OCI-LY7 (cell line): ENCODE measurements around the gene GARIN5B. TPM values are rescaled to one million over a fixed set of nuclear protein-coding genes. Genes with fewer than 3 reads are reported as not detected.

ENCODE experiments used
- BruUV-seq: library from RNA; stranded (reverse); fragments of 400-500 nt; replicated peaks from 2 replicates; lab custom pipeline; 2021; lab: Mats Ljungman, UMichigan
- CTCF ChIA-PET: fragments of 300-600 bp; sonication (Branson Sonifier 250); formaldehyde crosslinking; loops from one replicate; lab custom pipeline; 2022; ENCODE audit warnings: antibody characterized with exemption; ENCODE audit not compliant: unreplicated experiment; lab: Charles Lee
- POLR2A ChIA-PET: fragments of 300-600 bp; sonication (Branson Sonifier 250); formaldehyde crosslinking; loops from one replicate; lab custom pipeline; 2022; ENCODE audit warnings: antibody characterized with exemption; lab: Charles Lee
- DNase-seq: peaks from one replicate; pipeline ENCODE4 v3.0.0-alpha.2; 2015; ENCODE audit warnings: low spot score
- H2AFZ ChIP-seq: fragments of 200-600 bp; sonication (generic), shearing (Covaris generic); 2 replicates; pipeline ENCODE4 v1.6.1; 2014; ENCODE audit warnings: mild to moderate bottlenecking, antibody characterized with exemption, low read length, moderate library complexity
- H3K27ac ChIP-seq: fragments of 200-600 bp; sonication (generic); 2 replicates; pipeline ENCODE4 v1.5.1; 2014; ENCODE audit warnings: mixed run types, low read depth, mild to moderate bottlenecking, moderate library complexity, low read length, inconsistent platforms; ENCODE audit not compliant: poor library complexity, severe bottlenecking
- H3K36me3 ChIP-seq: fragments of 200-600 bp; sonication (generic); 2 replicates; pipeline ENCODE4 v1.6.1; 2014; ENCODE audit warnings: mild to moderate bottlenecking, antibody characterized with exemption, low read length, moderate library complexity, mixed read lengths; ENCODE audit not compliant: insufficient read depth
- H3K4me1 ChIP-seq: fragments of 200-600 bp; sonication (generic); 2 replicates; pipeline ENCODE4 v1.5.1; 2014; ENCODE audit warnings: mild to moderate bottlenecking, low read length; ENCODE audit not compliant: insufficient read depth, poor library complexity, severe bottlenecking
- H3K4me2 ChIP-seq: fragments of 200-600 bp; sonication (generic); 2 replicates; pipeline ENCODE4 v1.6.1; 2014; ENCODE audit warnings: mild to moderate bottlenecking, low read length
- H3K4me3 ChIP-seq: fragments of 200-600 bp; sonication (generic); 2 replicates; pipeline ENCODE4 v1.5.1; 2014; ENCODE audit warnings: mild to moderate bottlenecking, low read depth, low read length; ENCODE audit not compliant: poor library complexity, severe bottlenecking
- H3K79me2 ChIP-seq: fragments of 200-600 bp; sonication (generic); 2 replicates; pipeline ENCODE4 v1.6.1; 2016; ENCODE audit warnings: low read depth, mild to moderate bottlenecking, low read length, moderate library complexity, mixed read lengths; ENCODE audit not compliant: insufficient read depth
- H3K9me2 ChIP-seq: fragments of 200-600 bp; sonication (generic); 2 replicates; pipeline ENCODE4 v1.6.1; 2016; ENCODE audit warnings: mild to moderate bottlenecking, low read length, mixed read lengths; ENCODE audit not compliant: insufficient read depth
- H3K9me3 ChIP-seq: fragments of 200-600 bp; sonication (generic); 2 replicates; pipeline ENCODE4 v1.6.1; 2014; ENCODE audit warnings: mild to moderate bottlenecking, mixed run types, low read length, mixed read lengths
- H4K20me1 ChIP-seq: fragments of 200-600 bp; sonication (generic); 2 replicates; pipeline ENCODE4 v1.6.1; 2014; ENCODE audit warnings: mild to moderate bottlenecking, antibody characterized with exemption, low read length, moderate library complexity, mixed read lengths; ENCODE audit not compliant: insufficient read depth
- EZH2phosphoT487 ChIP-seq: fragments of 200-600 bp; sonication (generic); IDR thresholded peaks from 2 replicates; pipeline ENCODE4 v1.6.1; 2018; ENCODE audit warnings: low read depth, borderline replicate concordance, mild to moderate bottlenecking, mixed run types, antibody characterized with exemption, low read length, moderate library complexity, mixed read lengths
- intact Hi-C: fragments of 100-400 bp; cut with micrococcal nuclease; formaldehyde crosslinking; loops from one replicate; pipeline ENCODE4 v1.10.0; 2022; ENCODE audit not compliant: unreplicated experiment
- total RNA-seq, 2 experiments: library from RNA; depleted of rRNA in 1 of 2; stranded (reverse); fragments of >200 nt in 1 of 2; shearing (Covaris generic) in 1 of 2; gene quantifications; 2 replicates each; pipeline ENCODE4 v1.2.3, GENCODE V29; 2014 to 2022
- TF ChIP-seq, protein P1 (sequence below): fragments of 200-600 bp; sonication (generic); conservative IDR thresholded peaks from 2 replicates; pipeline ENCODE4 v1.5.1; 2014; ENCODE audit warnings: mild to moderate bottlenecking, antibody characterized with exemption, low read length, moderate library complexity, mixed read lengths

GARIN5B gene
- total RNA-seq, 2 experiments from 2014 or later: not detected

DNA sequence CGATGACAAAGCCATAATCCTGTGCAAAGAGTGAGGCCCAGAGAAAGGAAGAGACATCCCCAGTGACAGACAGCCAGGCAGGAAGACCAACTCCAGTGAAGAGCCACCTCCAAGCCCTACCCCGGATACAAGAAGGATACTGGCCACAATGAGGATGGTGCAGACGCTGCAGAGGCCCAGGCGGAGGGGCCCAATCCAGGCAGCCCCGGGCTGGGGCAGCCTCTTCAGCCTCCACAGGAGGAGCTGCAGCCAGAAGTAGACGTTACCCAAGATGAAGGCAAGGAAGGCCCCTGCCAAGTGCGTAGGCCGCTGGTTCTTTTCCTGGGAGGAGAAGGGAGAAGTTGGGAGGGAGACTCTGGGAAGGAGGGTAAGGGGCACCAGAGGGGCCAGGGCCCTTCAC lies 46.4 kb downstream of the GARIN5B start:
- TF ChIP-seq, protein P1, sequence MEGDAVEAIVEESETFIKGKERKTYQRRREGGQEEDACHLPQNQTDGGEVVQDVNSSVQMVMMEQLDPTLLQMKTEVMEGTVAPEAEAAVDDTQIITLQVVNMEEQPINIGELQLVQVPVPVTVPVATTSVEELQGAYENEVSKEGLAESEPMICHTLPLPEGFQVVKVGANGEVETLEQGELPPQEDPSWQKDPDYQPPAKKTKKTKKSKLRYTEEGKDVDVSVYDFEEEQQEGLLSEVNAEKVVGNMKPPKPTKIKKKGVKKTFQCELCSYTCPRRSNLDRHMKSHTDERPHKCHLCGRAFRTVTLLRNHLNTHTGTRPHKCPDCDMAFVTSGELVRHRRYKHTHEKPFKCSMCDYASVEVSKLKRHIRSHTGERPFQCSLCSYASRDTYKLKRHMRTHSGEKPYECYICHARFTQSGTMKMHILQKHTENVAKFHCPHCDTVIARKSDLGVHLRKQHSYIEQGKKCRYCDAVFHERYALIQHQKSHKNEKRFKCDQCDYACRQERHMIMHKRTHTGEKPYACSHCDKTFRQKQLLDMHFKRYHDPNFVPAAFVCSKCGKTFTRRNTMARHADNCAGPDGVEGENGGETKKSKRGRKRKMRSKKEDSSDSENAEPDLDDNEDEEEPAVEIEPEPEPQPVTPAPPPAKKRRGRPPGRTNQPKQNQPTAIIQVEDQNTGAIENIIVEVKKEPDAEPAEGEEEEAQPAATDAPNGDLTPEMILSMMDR: no peak
- no TSS peak for BruUV-seq
- Histone ChIP-seq H3K9me3 (no peaks in the 10 kb centered on the region), H3K4me3 (no peak overlapping the region), H3K9me2 (no peaks in the 10 kb centered on the region), H2AFZ (no peak overlapping the region), H3K27ac (no peak overlapping the region), H3K4me1 (no peaks in the 10 kb centered on the region), H3K79me2 (no peaks in the 10 kb centered on the region), H3K4me2 (no peak overlapping the region), H3K36me3 (no peaks in the 10 kb centered on the region), H4K20me1 (no peaks in the 10 kb centered on the region)
- DNase-seq: no peak
- intact Hi-C loops: no loop called here
- CTCF ChIA-PET: no interaction called here
- POLR2A ChIA-PET: interaction anchor here (0.6 kb wide), 1 partner anchor 9 kb away, joined by 3 read pairs; no protein-coding TSS in a partner anchor

- H3K4me2 ChIP-seq: no peak overlapping the region
- H3K9me3 ChIP-seq: no peaks in the 10 kb centered on the region
- intact Hi-C loops: no loop called here
- H3K9me2 ChIP-seq: no peaks in the 10 kb centered on the region
- H3K79me2 ChIP-seq: no peaks in the 10 kb centered on the region
- no peaks in the 10 kb centered on the region for H3K36me3 ChIP-seq
- TF ChIP-seq EZH2phosphoT487: no peak
- TF ChIP-seq, protein P1: no peak
- no peak overlapping the region for H3K27ac ChIP-seq
- ChIA-PET CTCF (interaction anchor here (0.6 kb wide), 1 partner anchor 23 kb away, joined by 4 read pairs; no protein-coding TSS in a partner anchor), POLR2A (no interaction called here)
- H3K4me1 ChIP-seq: peaks cover 5% of the 10 kb centered on the region
- no peak overlapping the region for H3K4me3 ChIP-seq
- no peak for DNase-seq
- BruUV-seq: no TSS peak
- no peaks in the 10 kb centered on the region for H4K20me1 ChIP-seq
- H2AFZ ChIP-seq: no peak overlapping the region
These were observed 47.0 kb downstream of the GARIN5B start for GRCh38 chr19:55315956-55316525.

DNA sequence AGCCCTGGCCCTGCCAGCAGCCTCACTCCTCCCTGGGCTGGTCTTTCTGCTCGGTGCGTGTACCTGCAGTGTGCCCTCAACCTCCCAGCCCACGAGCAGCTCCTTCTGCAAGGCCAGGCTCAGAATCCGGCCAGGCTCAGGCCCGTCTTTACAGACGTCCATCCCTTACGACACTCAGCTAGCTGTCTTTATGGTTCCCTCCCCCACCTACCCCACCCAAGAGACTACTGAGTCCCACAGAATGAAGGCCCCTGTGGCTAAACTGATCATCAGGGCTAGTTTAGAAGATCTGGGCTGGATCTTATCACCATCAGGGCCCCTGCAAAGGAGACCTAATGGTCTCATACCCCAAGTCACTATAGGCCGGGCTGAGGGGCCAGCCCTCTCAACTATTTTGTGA lies 48.7 kb downstream of the GARIN5B start:
- BruUV-seq: no TSS peak
- POLR2A ChIA-PET: no interaction called here

More for the DNA sequence above, 48.7 kb downstream of the GARIN5B start:
- Histone ChIP-seq H2AFZ (no peak overlapping the region), H3K4me2 (no peak overlapping the region), H3K27ac (no peak overlapping the region), H3K4me1 (peaks cover 21% of the 10 kb centered on the region), H3K79me2 (no peaks in the 10 kb centered on the region), H3K4me3 (no peak overlapping the region), H3K9me2 (no peaks in the 10 kb centered on the region), H3K36me3 (peaks cover 5% of the 10 kb centered on the region), H4K20me1 (no peaks in the 10 kb centered on the region), H3K9me3 (no peaks in the 10 kb centered on the region)
- TF ChIP-seq, protein P1: no peak
- no peak for TF ChIP-seq EZH2phosphoT487
- DNase-seq: no peak
- intact Hi-C loops: no loop called here
- CTCF ChIA-PET: no interaction called here
